GM18951 (cell line): ENCODE measurements around the gene RALY.

Experiments
- POLR2A ChIP-seq: IDR thresholded peaks from 4 replicates; pipeline ENCODE4 v1.6.1; 2011; ENCODE audit warnings: mild to moderate bottlenecking; ENCODE audit not compliant: insufficient read length, insufficient read depth; ENCODE audit errors: extremely low read depth
- in situ Hi-C: fragments of 300-500 bp; cut with MboI; formaldehyde crosslinking; loops from one replicate; pipeline ENCODE4 v1.12.0; 2022; ENCODE audit warnings: low sequenced_read_pairs, mixed read lengths, inconsistent platforms; ENCODE audit not compliant: unreplicated experiment

RALY gene

DNA sequence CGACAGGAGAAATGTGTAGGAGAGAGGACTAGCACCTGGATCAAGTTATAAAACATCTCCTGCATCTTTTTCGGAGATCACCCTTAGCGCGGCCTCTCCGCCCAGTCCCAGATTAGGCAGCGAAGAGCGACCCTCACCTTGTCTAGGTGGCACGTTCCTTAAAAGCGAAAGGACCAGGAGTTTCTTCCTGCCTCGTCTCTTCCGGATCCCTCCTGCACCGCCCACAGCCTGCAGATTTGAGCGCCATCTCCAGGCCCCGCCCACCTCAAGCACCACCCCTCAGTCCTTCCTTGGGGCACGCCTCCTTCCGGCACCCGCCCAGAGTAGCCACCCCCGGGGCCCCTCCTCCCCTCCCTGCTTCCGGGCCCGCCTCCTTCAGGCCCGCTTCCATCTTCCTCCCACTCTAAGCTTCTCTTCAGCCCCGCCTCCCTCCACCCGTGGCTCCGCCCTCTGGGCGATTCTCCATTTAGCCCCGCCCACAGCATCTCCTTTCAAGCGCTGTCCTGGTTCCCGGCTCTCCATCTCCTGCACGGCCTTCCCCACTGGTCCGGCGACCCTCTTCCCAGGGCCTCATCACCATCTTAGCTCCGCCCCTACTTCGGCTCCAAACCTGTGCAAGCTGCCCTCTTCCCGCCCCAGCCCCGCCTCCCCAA lies 662 bp upstream of the RALY start:
- in situ Hi-C loops: no loop called here
- peak; percentile 96 for TF ChIP-seq POLR2A

DNA sequence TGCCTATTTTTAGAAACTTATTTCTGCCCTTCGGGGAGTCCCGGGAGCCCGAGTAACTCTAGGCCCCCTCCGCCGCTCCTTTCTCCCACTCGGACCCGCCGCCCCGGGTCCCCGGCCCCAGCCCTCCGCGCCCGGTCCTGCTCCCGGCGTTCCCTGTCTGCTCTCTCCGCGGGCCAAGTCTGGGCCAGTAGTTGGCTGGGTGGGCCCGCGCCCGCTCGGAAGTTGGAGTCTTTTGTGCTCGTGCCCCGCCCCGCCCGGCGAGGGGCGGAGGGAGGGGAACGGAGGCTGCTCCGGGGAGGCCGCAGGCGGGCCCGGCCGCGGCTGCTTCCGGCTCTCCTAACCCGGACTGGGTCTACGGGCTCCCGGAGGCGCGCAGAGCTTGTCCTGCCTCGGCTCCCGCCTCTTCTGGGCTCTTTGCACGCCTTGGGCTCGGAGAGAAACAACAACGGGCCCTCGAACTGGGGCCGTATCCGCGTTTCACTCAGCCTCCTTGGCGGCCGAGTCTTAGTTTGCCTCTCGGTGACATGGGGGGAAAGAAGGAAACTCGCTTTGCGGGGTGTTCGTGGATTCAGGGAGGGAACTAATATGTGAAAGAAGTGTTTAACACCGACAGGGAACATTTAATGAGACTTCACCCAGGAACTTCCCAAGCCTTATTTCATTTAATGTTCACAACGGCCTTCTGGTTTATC lies 657 bp downstream of the RALY start:
- no peak for TF ChIP-seq POLR2A
- in situ Hi-C loops: no loop called here

DNA sequence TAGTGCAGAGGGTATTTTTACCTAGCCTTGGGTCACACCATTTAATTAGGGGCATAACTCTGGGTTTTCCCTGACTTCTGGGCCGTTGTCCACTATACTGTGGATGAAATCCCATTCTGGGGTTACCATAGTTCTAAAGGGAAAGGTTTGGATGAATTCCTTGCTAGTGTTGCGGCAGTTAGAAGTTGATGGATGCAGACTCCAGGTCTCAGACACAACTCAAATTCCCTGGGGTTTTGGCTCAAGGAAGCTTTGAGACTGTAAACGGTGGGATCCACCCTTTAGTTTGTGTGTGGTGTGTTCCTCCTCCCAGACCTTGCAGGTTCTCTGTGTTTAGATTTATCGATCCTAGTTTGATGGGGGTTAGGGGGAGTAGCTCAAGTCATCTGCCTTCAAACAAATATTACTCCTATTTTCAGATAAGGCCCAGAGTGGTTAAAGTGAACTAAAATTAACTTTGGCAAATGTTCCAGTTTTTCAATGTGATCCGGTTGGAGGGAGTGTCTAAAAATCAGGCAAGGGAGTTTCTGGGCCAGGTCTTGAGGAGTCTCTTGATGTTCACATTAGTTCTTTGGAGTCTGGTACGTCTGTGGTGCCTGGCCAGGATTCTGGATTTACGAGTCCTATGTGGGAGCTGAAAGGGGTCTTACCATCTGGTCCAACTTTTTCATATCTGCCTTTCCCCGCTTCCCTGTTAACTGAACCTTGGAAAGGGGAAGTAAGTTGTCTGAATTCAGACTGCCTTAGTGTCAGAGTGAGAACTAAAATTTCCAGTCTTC lies 1.5 kb downstream of the RALY start:
- TF ChIP-seq POLR2A: no peak
- in situ Hi-C loops: no loop called here

DNA sequence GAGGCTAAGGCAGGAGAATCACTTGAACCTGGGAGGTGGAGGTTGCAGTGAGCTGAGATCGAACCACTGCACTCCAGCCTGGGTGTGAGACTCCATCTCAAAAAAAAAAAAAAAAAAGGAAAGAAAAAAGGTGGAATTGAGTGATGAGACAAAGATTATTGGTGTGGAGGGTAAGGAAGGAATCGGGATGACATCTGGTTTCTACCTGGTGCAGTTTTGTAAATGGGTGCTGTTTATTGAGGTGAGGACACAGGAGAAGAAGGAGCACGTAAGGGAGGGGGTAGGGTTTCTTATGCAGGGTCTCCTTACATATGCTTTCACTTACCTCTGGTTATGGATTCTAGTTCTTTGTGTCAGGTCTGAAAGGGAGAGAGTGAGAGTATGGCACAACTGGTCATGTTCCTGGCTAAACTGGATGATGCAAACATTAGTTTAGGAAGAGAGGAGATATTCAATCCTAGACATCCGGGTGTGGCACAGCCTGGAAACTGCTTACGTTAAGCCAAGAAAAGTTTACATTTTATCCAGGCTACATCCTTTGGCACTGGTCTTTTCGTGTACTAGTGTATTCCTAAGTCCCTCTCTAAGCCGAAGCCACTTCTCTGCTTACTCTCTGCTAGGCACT lies 5.4 kb downstream of the RALY start:
- in situ Hi-C loops: no loop called here
- TF ChIP-seq POLR2A: no peak

DNA sequence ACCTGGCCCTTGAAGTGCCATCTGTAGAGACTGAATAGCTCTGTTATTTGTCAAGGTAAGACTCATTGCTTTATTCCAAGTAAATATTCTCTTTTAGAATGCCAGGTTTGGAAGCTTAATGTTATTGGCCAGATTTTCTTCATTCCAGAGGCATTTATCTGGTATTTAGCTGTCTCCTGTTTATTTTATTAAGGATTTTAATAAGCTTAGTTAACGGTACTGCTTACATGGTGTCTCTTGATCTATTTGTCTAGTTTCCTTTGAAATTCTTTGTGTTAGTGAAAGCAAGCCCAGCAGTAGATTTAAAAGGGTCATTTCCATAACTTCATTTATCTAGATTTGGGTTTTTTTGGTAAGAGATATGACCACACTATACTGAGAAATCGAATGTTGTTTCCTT lies 7.7 kb downstream of the RALY start:
- in situ Hi-C loops: no loop called here
- no peak for TF ChIP-seq POLR2A

DNA sequence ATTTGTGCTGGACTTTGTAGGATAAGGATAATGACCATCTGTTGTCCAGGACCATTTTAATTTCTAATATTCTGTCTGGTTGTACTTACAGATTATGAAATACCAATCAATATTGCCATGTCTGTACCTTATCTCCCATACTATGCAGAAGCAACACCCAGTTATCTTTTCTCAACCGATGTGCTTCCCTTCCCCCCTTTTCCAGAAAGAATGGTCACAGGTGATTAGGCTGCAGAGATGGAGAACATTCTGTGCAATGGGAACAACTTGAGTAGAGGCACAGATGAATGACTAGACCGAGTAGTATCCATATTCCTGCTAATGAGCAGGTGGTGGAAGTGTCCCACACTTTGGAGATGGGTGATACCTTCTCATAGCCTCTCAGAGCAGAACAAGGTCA lies 10.5 kb downstream of the RALY start:
- in situ Hi-C loops: no loop called here
- TF ChIP-seq POLR2A: no peak

DNA sequence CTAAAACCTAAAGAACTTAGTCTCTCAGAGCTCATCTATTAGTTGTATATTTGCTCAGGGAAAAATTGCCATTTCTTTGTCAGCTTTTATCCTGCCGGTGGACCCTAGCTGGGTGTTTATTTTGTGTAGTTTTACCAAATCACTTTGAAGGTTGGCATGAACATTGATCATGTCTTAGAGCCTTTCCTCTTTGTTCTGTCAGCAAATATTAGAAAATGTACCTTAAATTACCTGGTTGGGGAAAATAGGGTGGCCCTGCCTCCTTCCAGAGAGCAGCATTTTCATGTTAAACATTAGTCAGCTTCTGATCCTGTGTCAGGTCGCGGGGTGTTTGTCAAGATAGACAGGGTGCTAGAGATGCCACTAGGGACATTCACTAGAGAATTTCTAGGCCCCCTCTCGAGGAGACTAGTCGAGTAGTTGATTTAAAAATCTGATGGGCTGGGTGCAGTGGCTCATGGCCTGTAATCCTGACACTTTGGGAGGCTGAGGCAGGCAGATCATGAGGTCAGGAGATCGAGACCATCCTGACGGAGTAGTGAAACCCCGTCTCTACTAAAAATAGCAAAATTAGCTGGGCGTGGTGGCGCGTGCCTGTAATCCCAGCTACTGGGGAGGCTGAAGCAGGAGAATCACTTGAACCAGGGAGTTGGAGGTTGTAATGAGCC lies 11.2 kb downstream of the RALY start:
- TF ChIP-seq POLR2A: no peak
- in situ Hi-C loops: no loop called here

DNA sequence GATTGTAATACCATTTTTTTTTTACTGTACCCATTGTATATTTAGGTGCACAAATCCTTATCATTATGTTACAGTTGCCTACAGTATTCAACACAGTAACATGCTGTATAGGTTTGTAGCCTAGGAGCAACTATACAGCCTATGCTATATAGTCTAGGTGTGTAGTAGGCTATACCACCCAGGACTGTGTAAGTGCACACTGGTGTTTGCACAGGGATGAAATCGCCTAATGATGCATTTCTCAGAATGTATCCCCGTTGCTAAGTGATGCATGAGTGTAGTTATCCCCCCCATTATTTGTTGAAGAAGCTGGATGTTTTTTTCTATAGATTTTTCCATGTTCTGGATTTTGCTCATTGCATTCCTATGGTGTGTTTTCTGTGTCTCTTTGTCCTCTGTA lies 12.9 kb downstream of the RALY start:
- in situ Hi-C loops: no loop called here
- TF ChIP-seq POLR2A: no peak

DNA sequence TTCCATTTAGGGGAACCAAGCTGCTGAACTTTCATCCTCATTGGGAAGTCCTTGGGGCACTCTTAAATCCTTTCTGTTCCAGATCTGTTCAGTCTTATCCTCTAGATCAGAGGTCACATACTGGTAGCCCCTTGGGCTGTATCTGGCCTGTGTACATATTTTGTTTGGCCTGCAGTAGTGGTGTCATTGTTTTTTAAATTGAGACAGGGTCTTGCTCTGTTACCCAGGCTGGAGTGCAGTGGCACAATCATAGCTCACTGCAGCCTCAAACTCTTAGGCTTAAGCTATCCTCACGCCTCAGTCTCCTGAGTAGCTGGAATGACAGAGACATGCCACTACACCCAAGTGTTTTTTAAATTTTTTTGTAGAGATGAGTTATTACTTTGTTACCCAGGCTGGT lies 14.8 kb downstream of the RALY start:
- in situ Hi-C loops: no loop called here
- no peak for TF ChIP-seq POLR2A

DNA sequence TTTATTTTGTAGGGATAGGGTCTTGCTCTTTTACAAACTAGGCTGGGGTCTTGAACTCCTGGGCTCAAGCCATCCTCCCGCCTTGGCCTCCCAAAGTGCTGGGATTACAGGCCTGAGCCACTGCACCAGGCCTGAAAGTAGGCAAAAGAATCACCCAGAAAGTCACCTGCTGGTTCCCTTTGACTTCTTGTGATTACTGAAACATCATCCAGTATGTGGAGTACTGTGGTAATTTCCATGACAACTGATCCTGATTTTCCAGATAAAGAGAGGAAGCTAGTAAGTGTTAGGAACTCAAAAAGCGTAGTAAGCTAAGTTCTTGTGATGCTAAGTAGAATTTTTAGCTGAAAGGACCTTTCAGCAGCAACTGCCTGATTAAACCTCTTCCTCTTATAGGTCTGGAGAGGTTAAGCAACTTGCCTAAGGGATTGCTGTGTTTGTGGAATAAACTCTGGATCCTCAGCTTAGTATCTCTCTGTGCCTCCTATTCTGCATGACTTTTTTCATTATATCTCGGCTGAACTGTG lies 16.8 kb downstream of the RALY start:
- no peak for TF ChIP-seq POLR2A

DNA sequence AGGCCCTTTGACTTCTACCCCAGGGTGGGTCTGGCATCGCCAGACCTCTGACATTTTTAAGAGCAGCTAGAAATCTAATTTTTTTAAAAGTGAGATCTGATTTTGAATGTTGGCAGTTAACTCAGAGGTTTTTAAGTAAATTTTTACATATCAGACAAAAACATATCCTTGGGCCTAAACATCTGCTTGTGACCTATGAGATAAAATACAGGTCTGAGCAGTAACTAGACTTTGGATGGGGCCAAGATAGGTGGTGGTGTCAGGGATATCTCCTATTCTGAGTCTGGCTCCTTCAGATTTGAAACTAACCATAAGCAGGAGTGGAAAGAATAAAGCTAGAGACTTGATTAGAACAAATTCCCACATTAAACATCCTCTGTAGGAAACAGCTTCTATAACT lies 17.6 kb downstream of the RALY start:
- TF ChIP-seq POLR2A: no peak
- in situ Hi-C loops: no loop called here

More for the DNA sequence above, 16.8 kb downstream of the RALY start:
- in situ Hi-C loops: no loop called here

DNA sequence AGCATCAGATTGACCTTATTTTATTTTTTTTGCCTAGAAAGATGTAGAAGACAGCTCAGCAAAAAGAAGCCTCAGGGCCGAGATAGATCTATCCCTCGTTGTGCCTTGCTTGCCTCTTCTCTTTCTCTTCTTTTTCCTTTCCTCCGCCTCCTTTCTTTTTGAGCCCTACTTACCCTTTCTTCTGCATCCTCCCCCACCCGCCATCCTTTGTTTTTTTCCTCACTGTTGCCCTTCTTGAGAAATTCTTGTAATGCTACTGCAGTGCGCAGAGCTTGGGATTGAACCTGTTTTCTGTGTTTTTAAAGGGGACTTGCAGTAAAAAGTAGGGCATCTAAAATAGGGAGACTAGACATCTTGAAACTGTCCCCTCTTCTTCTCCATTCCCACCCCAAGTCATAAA lies 18.6 kb downstream of the RALY start:
- TF ChIP-seq POLR2A: no peak
- in situ Hi-C loops: no loop called here

DNA sequence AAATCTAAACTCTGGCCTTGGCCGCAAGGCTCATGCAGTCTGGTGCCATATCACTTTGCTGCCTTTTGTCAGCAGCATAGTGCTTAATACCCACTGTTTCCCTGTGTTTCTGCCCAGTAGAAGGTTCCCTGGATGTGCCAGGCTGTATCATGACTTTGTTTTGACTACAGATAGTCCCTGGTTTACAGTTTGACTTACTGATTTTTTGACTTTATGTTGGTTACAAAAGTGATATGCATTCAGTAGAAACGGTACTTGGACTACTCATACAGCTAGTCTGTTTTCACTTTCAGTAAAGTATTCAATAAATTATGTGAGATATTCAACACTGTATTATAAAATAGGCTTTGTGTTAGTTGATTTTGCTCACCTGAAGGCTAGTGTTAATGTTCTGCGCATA lies 19.0 kb downstream of the RALY start:
- in situ Hi-C loops: no loop called here
- TF ChIP-seq POLR2A: no peak
